Suprapubic skin (tissue), 4 donors: ENCODE results near the gene FAU. TPM values are rescaled to one million over a fixed set of nuclear protein-coding genes. Genes with fewer than 3 reads are reported as not detected.

ENCODE experiments used
- DNase-seq, 2 donors: peaks; one replicate each; pipeline ENCODE4 v3.0.0-alpha.2; 2019; ENCODE audit warnings: low spot score in 2 of 2
- H3K27ac ChIP-seq: fragments of 200-600 bp; sonication (generic); one replicate; pipeline ENCODE4 v1.5.1; 2019
- H3K27me3 ChIP-seq: fragments of 200-600 bp; sonication (generic); one replicate; pipeline ENCODE4 v1.5.1; 2019
- H3K36me3 ChIP-seq: fragments of 200-600 bp; sonication (generic); one replicate; pipeline ENCODE4 v1.5.1; 2019
- H3K4me1 ChIP-seq: fragments of 200-600 bp; sonication (generic); one replicate; pipeline ENCODE4 v1.5.1; 2019
- H3K4me3 ChIP-seq: fragments of 200-600 bp; sonication (generic); one replicate; pipeline ENCODE4 v1.5.1; 2019; ENCODE audit warnings: mild to moderate bottlenecking
- H3K9me3 ChIP-seq: fragments of 200-600 bp; sonication (generic); one replicate; pipeline ENCODE4 v1.5.1; 2019
- EP300 ChIP-seq: sonication (generic); formaldehyde crosslinking; IDR thresholded peaks from one replicate; pipeline ENCODE4 v1.6.1; 2017; ENCODE audit warnings: antibody characterized with exemption
- POLR2A ChIP-seq, 2 donors: fragments of 450-650 bp; IDR thresholded peaks; one replicate each; pipeline ENCODE4 v1.6.1; 2017; ENCODE audit warnings: antibody characterized with exemption in 2 of 2, mild to moderate bottlenecking in 2 of 2, moderate library complexity in 2 of 2
- POLR2AphosphoS5 ChIP-seq, 3 donors: sonication (generic); formaldehyde crosslinking; IDR thresholded peaks; one replicate each; pipeline ENCODE4 v1.6.1; 2017; ENCODE audit warnings: antibody characterized with exemption in 3 of 3
- WGBS: methylation state at CpG from one replicate; pipeline ENCODE4 v1.1.5; 2018; 5-methylcytosine and 5-hydroxymethylcytosine counted together
- total RNA-seq, 4 donors: library from RNA; depleted of rRNA; stranded (reverse); fragments of >200 nt; gene quantifications; one replicate each; pipeline ENCODE4 v1.1.0, GENCODE V29; 2016
- TF ChIP-seq, protein P1 (sequence below), 2 donors: fragments of 200-600 bp in 1 of 2; fragments of 450-650 bp in 1 of 2; sonication (generic) in 1 of 2; IDR thresholded peaks; one replicate each; pipeline ENCODE4 v1.5.1; 2016 to 2019; ENCODE audit warnings: antibody characterized with exemption in 2 of 2, mild to moderate bottlenecking in 1 of 2, moderate library complexity in 1 of 2

Gene FAU
- total RNA-seq, 4 donors from 2014 or later, result 584 to 609 (median 602) TPM

DNA sequence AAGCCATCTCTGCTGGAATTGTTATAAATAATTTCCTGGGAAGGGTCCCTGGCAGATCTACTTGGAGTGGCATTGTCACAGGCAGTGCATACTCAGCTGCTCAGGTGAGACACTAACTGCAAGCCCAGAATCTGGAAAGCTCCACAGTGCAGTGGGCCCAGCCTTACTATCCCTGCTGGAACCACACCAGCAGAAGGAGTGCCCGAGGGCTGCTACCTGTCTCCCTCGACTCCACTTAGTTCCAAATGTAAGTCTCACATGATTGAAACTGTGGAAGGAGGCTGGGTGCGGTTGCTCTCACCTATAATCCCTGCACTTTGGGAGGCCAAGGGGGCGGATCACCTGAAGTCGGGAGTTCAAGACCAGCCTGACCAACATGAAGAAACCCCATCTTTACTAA lies 26.7 kb upstream of the FAU start:
- no peaks in the 10 kb centered on the region for H3K9me3 ChIP-seq
- H3K36me3 ChIP-seq, result no peaks in the 10 kb centered on the region
- TF ChIP-seq EP300, result no peak
- TF ChIP-seq POLR2A (IDR thresholded peaks at IDR 0.05), result no peak
- TF ChIP-seq POLR2AphosphoS5 (IDR thresholded peaks at IDR 0.05), result no peak
- TF ChIP-seq, protein P1, sequence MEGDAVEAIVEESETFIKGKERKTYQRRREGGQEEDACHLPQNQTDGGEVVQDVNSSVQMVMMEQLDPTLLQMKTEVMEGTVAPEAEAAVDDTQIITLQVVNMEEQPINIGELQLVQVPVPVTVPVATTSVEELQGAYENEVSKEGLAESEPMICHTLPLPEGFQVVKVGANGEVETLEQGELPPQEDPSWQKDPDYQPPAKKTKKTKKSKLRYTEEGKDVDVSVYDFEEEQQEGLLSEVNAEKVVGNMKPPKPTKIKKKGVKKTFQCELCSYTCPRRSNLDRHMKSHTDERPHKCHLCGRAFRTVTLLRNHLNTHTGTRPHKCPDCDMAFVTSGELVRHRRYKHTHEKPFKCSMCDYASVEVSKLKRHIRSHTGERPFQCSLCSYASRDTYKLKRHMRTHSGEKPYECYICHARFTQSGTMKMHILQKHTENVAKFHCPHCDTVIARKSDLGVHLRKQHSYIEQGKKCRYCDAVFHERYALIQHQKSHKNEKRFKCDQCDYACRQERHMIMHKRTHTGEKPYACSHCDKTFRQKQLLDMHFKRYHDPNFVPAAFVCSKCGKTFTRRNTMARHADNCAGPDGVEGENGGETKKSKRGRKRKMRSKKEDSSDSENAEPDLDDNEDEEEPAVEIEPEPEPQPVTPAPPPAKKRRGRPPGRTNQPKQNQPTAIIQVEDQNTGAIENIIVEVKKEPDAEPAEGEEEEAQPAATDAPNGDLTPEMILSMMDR (IDR thresholded peaks at IDR 0.05), result no peak
- H3K4me1 ChIP-seq, result peaks cover 10% of the 10 kb centered on the region
- no peak overlapping the region for H3K27ac ChIP-seq
- WGBS, result 74% methylated on average over 5 of the region's 5 CpGs
- no peaks in the 10 kb centered on the region for H3K27me3 ChIP-seq
- no peak overlapping the region for H3K4me3 ChIP-seq
- DNase-seq, result peak in 1 of 2 donors; percentile 46

DNA sequence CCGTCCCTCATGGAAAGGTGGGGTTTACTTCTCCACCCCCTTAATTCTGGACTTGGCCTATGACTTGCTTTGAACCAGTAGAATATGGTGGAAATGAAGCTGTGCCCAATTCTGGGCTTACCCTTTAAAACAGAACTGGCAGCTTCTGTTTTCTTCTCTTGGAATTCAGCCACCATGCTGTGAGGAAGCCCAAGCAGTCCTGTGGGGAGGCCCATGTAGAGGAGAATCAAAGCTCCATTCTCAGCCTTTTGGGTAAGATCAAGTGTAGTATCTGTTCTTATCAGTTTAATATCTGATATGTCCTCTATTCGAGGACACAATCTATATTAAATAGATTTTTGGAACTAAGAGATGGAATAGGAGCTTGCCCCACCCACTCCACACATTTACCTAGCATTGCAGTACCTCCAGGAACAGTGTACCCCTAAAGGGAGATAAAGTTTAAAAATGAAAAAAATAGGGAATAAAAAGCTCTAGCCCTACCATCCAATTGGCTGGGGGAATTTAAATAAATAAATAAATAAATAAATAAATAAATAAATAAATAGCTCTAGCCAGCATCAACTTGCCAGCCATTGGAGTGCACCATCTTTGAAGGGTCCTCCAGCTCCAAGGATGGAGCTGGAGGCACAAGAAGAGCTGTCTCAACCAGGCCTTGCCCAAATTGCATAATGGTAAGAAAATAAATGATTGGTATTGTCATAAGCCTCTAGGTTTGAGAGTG lies 25.6 kb upstream of the FAU start:
- H3K27me3 ChIP-seq, result no peaks in the 10 kb centered on the region
- H3K36me3 ChIP-seq, result no peaks in the 10 kb centered on the region
- TF ChIP-seq POLR2A (IDR thresholded peaks at IDR 0.05) (no peak), POLR2AphosphoS5 (IDR thresholded peaks at IDR 0.05) (no peak), EP300 (no peak)
- TF ChIP-seq, protein P1 (IDR thresholded peaks at IDR 0.05), result no peak
- H3K4me1 ChIP-seq, result peaks cover 10% of the 10 kb centered on the region
- no peak for DNase-seq
- no peak overlapping the region for H3K27ac ChIP-seq
- 90% methylated on average over 2 of the region's 2 CpGs for WGBS
- H3K9me3 ChIP-seq, result no peaks in the 10 kb centered on the region
- H3K4me3 ChIP-seq, result no peak overlapping the region

DNA sequence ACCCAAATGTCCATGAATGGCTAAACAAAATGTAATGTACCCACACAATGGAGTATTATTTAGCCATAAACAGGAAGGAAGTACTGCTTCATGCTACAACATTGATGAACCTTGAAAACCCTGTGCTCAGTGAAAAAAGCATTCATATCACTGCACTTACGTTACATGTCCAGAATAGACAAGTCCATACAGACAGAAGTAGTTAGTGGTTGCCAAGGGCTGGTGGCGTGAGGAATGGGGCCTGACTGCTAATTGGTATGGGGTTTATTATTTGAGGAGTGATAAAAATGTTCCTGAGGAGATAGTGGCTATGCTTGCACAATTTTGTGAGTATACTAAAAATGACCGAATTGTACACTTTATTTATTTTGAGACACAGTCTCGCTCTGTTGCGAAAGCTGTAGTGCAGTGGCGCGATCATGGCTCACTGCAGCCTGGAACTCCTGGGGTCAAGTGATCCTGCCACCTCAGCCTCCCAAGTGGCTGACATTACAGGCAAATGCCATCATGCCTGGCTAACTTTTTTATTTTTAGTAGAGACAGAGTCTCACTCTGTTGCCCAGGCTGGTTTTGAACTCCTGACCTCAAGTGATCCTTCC lies 20.1 kb upstream of the FAU start:
- Histone ChIP-seq H3K9me3 (no peaks in the 10 kb centered on the region), H3K27me3 (no peaks in the 10 kb centered on the region), H3K36me3 (no peaks in the 10 kb centered on the region), H3K27ac (no peak overlapping the region), H3K4me1 (no peaks in the 10 kb centered on the region), H3K4me3 (no peak overlapping the region)
- DNase-seq, result peak in 1 of 2 donors; percentile 10
- TF ChIP-seq POLR2AphosphoS5 (IDR thresholded peaks at IDR 0.05) (no peak), POLR2A (IDR thresholded peaks at IDR 0.05) (no peak), EP300 (no peak)
- TF ChIP-seq, protein P1 (IDR thresholded peaks at IDR 0.05), result no peak
- 84% methylated on average over 7 of the region's 7 CpGs for WGBS

DNA sequence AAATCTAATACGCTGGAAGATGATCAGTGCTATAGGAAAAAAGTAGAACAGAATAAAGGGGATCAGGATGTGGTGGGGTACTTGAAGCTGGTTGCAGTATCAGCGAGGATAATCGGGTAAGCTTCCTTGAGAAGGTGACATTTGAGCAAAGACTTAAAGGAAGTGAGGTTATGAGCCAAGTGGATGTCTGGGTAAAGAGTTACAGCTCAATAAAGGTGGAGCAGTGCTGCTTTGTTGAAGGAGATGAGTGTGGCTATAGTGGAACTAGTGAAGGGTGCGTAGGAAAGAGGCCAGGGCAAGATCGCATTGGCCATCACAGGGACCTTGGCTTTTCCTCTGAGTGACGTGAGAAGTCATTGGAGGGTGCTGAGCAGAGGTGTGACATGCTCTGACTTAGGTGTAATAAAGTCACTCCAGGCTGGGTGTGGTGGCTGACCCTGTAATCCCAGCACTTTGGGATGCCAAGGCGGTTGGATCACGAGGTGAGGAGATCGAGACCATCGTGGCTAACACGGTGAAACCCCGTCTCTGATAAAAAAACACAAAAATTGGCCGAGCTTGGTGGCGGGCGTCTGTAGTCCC lies 14.7 kb upstream of the FAU start:
- Histone ChIP-seq H3K27ac (no peak overlapping the region), H3K36me3 (peaks cover 9% of the 10 kb centered on the region), H3K9me3 (no peaks in the 10 kb centered on the region), H3K27me3 (no peaks in the 10 kb centered on the region), H3K4me1 (peaks cover 33% of the 10 kb centered on the region), H3K4me3 (no peak overlapping the region)
- TF ChIP-seq, protein P1 (IDR thresholded peaks at IDR 0.05), result no peak
- TF ChIP-seq POLR2AphosphoS5 (IDR thresholded peaks at IDR 0.05) (no peak), POLR2A (IDR thresholded peaks at IDR 0.05) (no peak), EP300 (no peak)
- WGBS, result 83% methylated on average over 15 of the region's 15 CpGs
- peak in 1 of 2 donors; percentile 27 for DNase-seq

DNA sequence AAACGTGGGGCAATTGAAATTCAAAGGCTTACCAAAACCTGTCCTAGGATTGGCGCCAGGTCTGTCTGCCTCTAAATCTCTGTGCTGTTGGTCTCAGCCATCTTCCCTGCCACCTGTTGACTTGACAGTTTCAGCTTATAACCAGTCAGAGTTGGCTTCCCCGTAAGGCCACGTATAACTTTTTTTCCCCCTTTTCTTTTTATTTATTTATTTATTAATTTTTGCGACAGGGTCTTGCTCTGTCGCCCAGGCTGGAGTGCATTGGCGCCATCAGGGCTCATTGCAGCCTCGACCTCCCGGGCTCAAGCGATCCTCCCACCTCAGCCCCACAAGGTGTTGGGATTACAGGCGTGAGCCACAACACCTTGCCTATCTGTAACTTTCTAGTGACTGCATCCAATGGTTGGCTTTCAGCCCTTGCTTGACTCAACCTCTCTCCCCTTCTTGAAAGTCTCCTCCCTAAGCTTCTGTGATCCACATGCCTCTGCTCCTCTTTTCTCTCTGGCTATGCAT lies 13.8 kb upstream of the FAU start:
- H3K4me1 ChIP-seq, result peaks cover 34% of the 10 kb centered on the region
- no peaks in the 10 kb centered on the region for H3K9me3 ChIP-seq

More for the DNA sequence above, 13.8 kb upstream of the FAU start:
- peak overlapping the region; percentile 98 for H3K27ac ChIP-seq
- WGBS, result 49% methylated on average over 11 of the region's 11 CpGs
- H3K36me3 ChIP-seq, result peaks cover 18% of the 10 kb centered on the region
- peak overlapping the region; percentile 80 for H3K4me3 ChIP-seq
- TF ChIP-seq POLR2AphosphoS5 (IDR thresholded peaks at IDR 0.05) (no peak), POLR2A (IDR thresholded peaks at IDR 0.05) (no peak), EP300 (no peak)
- TF ChIP-seq, protein P1 (IDR thresholded peaks at IDR 0.05), result no peak
- peak in 1 of 2 donors; percentile 59 for DNase-seq
- no peaks in the 10 kb centered on the region for H3K27me3 ChIP-seq
